ENCODE data around the gene TRAPPC2L. TPM values are rescaled to one million over a fixed set of nuclear protein-coding genes. Genes with fewer than 3 reads are reported as not detected.

TRAPPC2L gene
- 10 to 100 TPM; 30.9 to 49.4 (median 35.4) TPM for total RNA-seq

DNA sequence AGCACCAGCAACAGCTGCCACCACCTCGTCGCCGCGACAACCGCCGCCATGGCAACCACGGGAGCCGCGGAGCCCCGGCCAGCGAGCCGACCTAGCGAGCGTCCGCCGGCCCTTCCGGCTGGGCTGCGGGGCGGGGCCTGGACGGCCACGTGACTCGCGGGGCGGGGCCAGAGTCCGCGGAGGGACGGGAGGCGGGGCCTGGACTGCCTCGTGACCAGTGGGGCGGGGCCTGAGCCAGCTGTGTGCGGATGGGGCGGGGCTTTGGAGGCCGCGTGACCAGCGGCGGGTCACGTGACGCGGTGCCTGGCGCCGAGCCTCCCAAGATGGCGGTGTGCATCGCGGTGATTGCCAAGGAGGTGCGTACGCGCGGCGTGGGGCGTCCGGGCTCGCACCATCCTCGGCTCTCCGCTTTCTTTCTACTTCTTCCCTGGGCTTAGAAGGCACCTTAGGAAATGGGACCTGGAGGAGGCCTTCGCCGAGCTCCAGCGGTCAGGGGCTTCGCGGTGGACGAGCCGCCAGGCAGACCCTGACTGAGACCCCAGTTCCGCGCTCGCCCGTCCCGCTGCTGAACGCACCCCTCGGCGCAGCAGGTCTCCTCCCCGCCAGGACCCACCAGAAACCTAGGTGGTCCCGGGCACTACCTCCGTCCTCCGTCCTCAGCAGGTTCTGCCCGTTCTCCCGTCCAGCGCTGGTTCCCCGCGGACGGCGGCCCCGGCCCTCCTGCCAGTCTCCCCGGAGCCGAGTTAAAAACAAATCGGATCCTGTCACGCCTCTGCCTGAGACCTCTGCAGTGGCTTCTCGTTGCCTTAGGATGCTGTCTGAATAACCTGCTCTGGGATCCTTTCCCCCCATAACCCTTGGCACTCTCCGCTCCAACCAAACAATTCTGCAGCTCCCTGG, at the start of gene TRAPPC2L, which contains the start of gene GALNS:
Gene TRAPPC2L (plus strand): TSS at position 300 of the 900 bp plus-strand sequence. CDS start 24 bp downstream, at position 324.
Gene GALNS (minus strand): TSS at position 120 of the 900 bp plus-strand sequence. CDS start 70 bp downstream, at position 50.
- no peak for TF ChIP-seq CTCF (IDR thresholded peaks at IDR 0.05; ENCODE audit: low read depth)

DNA sequence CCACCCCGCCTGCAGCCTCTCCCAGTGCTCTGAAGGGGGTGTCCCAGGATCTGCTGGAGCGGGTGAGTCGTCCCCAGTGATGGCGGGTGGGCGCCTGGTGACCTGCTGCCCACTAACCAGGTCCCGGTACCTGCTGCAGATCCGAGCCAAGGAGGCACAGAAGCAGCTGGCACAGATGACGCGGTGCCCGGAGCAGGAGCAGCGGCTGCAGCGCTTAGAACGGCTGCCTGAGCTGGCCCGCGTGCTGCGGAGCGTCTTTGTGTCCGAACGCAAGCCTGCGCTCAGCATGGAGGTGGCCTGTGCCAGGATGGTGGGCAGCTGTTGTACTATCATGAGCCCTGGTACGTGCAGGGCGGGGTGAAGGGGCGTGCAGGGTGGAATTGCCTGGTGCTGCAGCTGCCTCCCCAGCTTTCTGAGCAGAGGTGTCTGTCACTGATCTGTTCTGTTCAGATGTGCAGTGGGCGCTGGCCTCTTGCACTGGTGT, 49.7 kb upstream of the TRAPPC2L start:
- no peak for TF ChIP-seq CTCF (IDR thresholded peaks at IDR 0.05; ENCODE audit: low read depth)

GRCh38 chr16:88807626-88808453, 49.1 kb upstream of the TRAPPC2L start:
- no peak for TF ChIP-seq CTCF (IDR thresholded peaks at IDR 0.05; ENCODE audit: low read depth)

GRCh38 chr16:88809068-88809675, 47.8 kb upstream of the TRAPPC2L start:
- no peak for TF ChIP-seq CTCF (IDR thresholded peaks at IDR 0.05; ENCODE audit: low read depth)

DNA sequence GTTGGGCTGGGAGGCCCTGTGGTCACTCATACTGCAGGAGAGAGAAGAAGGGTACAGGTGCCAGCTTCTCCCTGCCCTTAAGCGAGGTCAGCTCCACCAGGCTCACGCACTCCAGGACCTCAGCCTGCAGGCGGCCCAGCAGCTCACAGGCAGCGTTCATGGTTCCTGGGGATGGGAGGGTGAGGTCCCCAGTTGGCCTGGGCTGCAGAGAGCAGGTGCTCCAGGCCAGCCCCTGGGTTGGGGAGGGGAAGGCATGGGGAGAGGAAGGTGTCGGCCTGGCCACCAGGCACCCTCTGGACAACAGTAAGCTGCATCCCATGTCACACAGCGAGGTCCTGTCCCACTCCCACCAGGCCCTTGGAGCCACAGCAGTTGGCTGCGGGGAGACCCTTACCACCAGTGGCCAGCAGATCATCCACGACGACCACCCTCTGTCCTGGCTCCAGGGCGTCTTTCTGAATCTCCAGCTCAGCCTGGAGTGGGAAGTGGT, 47.2 kb upstream of the TRAPPC2L start:
- TF ChIP-seq CTCF (IDR thresholded peaks at IDR 0.05; ENCODE audit: low read depth), result no peak

- TF ChIP-seq CTCF (IDR thresholded peaks at IDR 0.05; ENCODE audit: low read depth), result no peak
These were observed 46.6 kb upstream of the TRAPPC2L start for GRCh38 chr16:88810166-88810911.

Measured in subcutaneous adipose tissue (tissue), 4 donors.